ENCODE data around the gene DNAJB6.

GRCh38 chr7:157378390-157378789 lies 41.6 kb downstream of the DNAJB6 start:
- no peak for TF ChIP-seq GATA3 (IDR thresholded peaks at IDR 0.05; ENCODE audit: low read depth, low read length)
- TF ChIP-seq GATA2 (IDR thresholded peaks at IDR 0.05; ENCODE audit: low read depth, low read length) = no peak
